ENCODE measurements around the gene BID. TPM values are rescaled to one million over a fixed set of nuclear protein-coding genes. Genes with fewer than 3 reads are reported as not detected.

Gene BID
- total and polyA plus RNA-seq, 2 of the 8 experiments (the other 6 are each of a cell fraction or from before 2014, with no cell fraction given) = 39.3 to 114 TPM

- no peak for TF ChIP-seq CHD7 (IDR thresholded peaks at IDR 0.05; ENCODE audit: insufficient replicate concordance, low read length)
- TF ChIP-seq CHD2 (IDR thresholded peaks at IDR 0.05; ENCODE audit: low read length) = no peak
- TF ChIP-seq NANOG (IDR thresholded peaks at IDR 0.05; ENCODE audit: insufficient read depth, low read depth, low read length, poor library complexity, severe bottlenecking) = no peak
- no peak for TF ChIP-seq POLR2A (IDR thresholded peaks at IDR 0.05; ENCODE audit: control extremely low read depth in 1 of 2, low read depth in 2 of 2, low read length in 2 of 2)
- no peak for TF ChIP-seq RNF2 (IDR thresholded peaks at IDR 0.05; ENCODE audit: borderline replicate concordance, low read depth, low read length, missing control alignments, poor library complexity, severe bottlenecking)
- peak; percentile 50 to 69 (median 60) for TF ChIP-seq CTCF (IDR thresholded peaks at IDR 0.05; ENCODE audit: control extremely low read depth in 1 of 3, insufficient read depth in 1 of 3, low read depth in 1 of 3, low read length in 3 of 3)
Observed at GRCh38 chr22:17792299-17792698, 18.0 kb upstream of the BID start (continued).
